ENCODE measurements around the gene AP4S1.
"Not testable (repeated sequence)": the region's sequence is repeated elsewhere in the genome, so short reads cannot be mapped to it uniquely, and the experiment has no call there.

AP4S1 gene, protein sequence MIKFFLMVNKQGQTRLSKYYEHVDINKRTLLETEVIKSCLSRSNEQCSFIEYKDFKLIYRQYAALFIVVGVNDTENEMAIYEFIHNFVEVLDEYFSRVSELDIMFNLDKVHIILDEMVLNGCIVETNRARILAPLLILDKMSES

GRCh38 chr14:31025367-31026076, at the start of gene AP4S1:
AP4S1 (plus strand) TSS chr14:31025649; CDS start chr14:31066197, 40,548 bp downstream.
- peak; percentile 32 for DNase-seq

GRCh38 chr14:30977752-30978151, 47.7 kb upstream of the AP4S1 start:
- no peak for DNase-seq

DNA sequence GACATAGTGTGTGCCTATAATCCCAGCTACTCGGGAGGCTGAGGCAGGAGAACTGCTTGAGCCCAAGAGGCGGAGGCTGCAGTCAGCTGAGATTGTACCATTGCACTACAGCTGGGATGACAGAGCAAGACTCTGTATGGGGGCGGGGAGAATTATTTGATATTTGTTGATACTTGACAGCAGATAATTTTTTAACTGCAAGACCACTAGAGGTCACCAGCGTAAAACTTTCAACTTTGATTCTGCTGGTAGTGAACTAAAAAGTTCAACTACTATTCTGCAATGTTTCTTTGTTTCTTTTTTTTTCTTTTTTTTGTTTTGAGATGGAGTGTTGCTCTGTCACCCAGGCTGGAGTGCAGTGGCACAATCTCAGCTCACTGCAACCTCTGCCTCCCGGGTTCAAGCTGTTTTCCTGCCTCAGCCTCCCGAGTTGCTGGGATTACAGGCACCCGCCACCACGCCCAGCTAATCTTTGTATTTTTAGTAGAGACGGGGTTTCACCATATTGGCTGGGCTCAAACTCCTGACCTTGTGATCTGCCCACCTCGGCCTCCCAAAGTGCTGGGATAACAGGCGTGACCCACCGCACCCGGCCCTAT, 45.2 kb upstream of the AP4S1 start:
- not testable (repeated sequence) for DNase-seq

DNA sequence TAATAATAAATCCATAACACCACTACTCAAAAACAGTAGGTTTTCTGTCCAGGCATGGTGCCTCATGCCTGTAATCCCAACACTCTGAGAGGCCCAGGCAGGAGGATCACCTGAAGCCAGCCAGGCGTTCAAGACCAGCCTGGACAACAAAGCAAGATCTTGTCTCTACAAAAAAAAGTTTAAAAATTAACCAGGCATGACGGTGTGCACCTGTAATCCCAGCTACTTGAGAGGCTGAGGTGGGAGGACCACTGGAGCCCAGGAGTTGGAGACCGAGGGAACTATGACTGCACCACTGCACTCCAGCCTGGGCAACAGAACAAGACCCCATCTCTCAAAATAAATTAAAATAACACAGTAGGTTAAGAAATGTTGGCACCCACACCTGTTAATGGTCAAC, 44.5 kb upstream of the AP4S1 start:
- DNase-seq, result no peak

- DNase-seq, result no peak
Measured at GRCh38 chr14:30982533-30982932, 42.9 kb upstream of the AP4S1 start.

- no peak for DNase-seq
Measured at GRCh38 chr14:30983858-30984257, 41.6 kb upstream of the AP4S1 start.

GRCh38 chr14:30985796-30986195, 39.7 kb upstream of the AP4S1 start:
- DNase-seq, result no peak

DNA sequence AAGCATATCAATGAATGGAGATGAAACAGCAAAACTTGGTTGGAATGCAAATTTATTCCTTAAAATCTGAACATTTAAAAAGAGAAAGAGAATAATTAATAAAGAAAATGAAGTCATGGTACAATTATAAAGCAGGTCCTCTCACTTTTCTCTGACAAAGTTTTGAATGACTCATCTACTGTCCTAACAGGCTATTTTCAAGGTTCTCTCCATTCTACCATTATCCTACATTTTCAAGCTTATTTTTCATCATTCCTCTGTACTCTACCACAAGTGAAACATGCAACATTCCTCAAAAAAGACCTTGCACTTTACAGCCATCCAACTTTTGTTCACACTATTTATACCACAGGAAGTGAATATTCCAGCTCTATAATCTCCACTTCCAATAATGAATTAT, 36.9 kb upstream of the AP4S1 start:
- DNase-seq, result no peak

GRCh38 chr14:30990770-30991169, 34.7 kb upstream of the AP4S1 start:
- DNase-seq, result no peak

DNA sequence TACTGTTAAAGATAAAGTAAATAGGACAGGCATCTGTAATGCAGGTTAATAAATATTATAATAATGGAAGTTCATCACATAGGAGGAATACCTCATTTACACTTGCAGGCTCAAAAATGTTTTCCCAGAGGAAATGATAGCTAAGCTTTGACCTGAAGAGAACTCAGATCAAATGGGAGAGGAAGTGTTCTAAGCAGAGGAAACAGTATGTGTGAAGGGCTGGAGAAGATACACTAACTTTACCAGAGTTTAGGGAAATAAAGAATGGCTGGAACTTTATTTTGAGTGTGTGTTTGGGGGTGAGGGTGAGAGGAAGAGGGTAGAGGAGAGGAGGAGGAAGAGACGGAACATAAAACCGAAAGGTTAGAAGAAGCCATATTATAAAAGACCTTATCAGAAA, 34.0 kb upstream of the AP4S1 start:
- DNase-seq, result no peak

DNA sequence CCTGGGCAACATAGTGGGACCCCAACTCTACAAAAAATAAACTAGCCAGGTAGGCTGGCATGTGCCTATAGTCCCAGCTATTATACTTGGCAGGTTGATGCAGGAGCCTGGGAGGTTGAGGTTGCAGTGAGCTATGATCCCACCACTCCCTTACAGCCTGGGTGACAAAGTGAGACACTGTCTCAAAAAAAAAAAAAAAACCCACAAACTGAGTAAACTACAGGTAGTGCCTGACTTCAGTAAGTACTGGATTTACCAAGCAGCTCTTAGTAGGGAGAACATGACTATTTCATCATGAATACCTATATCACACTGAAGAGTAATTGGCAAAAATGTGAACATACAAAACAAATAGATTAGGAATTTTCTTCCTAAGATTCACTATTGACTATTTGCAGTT, 32.4 kb upstream of the AP4S1 start:
- DNase-seq, result no peak

- DNase-seq, result no peak
Measured at GRCh38 chr14:30994681-30995620, 30.5 kb upstream of the AP4S1 start.

DNA sequence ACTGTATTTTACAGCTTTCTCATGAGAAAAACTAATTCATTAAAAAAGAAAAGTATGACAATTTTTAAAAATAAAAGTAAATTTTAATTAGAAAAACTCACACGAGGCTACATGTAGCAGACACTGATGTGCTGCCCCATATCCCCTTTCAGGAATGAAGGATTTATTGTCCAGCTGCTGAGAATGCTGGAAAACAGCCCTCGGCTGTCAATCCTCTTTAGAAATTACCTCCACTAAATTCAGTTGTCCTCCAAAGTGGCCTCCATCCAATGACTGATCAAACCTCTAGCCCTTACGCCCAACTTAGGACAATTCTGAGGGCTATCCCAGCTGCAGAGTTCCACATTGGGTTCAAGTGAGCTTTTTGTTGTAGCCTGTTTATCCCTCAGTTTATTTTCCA, 29.8 kb upstream of the AP4S1 start:
- no peak for DNase-seq

DNA sequence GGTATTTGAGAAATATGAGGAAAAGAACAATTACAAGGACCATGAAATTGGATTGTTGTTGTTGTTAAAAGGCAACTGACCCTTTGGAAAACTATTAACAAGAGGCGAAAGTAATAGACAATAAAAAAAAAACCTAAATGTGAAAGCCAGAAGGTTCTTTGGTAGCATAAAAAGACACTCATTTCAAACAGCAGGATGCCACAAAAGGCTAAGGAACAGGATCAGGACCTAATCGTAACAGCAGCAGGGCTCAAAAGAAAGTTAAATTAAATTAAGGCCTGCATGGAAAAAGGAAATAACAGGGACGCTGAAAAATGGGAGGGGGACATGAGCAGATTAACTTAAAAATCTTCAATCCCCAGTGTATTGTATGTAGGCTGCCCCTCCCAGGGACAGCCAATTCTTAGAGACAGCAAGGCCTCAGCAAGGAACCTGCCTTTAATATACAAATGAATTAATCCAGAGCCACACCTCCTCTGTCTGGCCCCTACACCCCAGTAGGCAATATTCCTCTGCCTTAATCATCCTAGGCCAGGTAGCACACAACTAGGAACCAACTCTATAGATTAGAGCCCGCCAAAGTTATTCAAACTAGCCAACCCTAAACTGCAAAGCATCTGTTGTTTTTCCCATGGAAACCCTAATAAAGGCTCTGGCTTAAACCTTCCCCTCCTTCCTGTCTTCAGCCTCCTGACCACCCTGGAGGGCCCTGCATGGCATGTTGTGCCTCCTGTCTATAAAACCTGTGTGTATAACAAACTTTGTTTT, 28.4 kb upstream of the AP4S1 start:
- no peak for DNase-seq

DNA sequence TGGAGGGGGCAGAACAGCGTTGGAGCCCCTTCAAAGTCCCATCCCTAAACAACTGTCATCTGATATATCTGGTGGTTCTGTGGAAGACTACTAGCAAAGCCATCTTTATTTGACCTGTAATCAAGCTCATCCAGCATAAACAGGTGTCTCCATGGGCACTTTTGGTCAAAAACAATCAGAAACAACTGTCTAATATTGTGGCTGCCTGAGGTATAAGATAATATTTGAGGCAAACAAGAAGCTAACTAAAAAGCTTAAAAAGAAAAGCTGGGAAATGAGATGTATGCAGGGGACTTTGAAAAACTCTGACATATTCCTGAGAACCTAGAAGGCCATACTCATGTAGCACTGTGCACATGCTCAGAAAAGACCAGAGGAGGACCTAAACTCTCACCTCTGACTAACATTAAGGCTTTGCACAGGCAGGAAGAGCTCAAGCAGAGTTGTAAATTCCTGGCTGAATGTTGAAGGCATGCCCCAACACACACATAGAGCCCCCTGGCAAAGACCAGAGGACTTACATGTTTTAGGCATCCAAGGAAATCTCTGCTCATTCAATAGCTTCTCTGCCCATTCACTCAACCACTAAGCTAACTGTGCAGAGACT, 27.2 kb upstream of the AP4S1 start:
- DNase-seq, result no peak

GRCh38 chr14:30999038-30999773, 26.2 kb upstream of the AP4S1 start:
- DNase-seq, result no peak

DNA sequence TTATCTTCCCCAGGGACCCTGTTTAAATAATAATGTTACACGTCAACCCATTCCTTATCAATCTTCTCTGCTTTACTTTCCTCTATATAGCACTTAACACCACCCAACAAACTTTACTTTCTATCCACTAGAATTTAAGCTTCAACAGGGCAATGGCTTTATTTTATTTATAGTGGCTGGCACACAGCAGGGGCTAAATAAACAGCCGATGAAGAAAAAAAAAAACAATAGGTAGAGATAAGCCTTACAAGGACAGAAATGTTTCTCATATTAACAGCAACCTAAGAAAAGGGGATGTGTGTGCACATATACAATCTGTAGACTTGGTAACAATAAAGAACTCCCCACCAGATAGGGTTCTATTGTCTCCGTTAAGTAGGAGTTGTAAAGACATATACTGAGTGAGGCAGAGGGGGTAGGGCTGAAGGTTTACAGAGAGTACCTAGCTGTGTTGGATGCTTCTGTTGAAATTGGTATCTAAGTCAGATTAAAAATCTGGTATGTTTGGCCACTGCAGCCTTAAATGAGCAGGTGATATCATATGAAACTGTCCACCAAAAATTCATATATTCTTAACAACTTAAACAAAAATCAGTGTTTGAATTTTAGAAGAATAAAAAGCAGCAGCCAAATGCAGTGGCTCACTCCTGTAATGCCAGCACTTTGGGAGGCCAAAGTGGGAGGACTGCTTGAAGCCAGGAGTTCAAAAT, 24.7 kb upstream of the AP4S1 start:
- DNase-seq, result no peak

DNA sequence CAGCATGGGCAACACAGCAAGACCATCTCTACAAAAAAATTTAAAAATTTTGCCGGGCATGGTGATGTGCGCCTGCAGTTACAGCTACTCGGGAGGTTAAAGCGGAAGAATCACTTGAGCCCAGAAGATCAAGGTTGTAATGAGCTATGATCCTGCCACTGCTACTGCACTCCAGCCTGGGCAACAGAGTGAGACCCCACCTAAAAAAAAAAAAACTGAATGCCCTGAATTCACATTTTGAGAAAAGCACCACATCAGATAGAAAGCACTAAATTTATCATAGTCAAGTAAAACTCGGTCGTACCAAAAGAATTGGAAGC, 24.1 kb upstream of the AP4S1 start:
- no peak for DNase-seq

DNA sequence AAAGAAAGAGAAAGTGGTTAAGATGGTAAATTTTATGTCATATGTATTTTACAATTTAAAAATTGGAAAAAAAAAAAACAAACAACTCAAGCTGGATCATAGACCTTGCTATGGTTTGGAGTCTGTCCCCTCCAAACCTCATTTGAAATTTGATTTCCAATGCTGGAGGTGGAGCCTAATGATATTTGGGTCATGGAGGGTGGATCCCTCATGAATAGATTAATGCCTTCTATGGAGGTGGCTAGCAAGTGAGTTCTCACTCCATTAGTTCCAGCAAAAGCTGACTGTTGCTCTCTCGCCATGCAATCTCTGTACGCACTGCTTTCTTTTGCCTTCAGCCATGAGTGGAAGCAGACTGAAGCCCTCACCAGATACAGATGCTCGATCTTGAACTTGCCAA, 22.2 kb upstream of the AP4S1 start:
- no peak for DNase-seq

- DNase-seq, result not testable (repeated sequence)
Measured at GRCh38 chr14:31004007-31004406, 21.4 kb upstream of the AP4S1 start.

GRCh38 chr14:31006703-31007102, 18.7 kb upstream of the AP4S1 start:
- no peak for DNase-seq
